OCI-LY3 (cell line): ENCODE data around the gene ITGA2.

ENCODE experiments used
- EZH2phosphoT487 ChIP-seq: fragments of 200-600 bp; shearing (Covaris generic); IDR thresholded peaks from 2 replicates; pipeline ENCODE4 v1.6.1; 2018; ENCODE audit warnings: antibody characterized with exemption, mixed run types, low read depth
- TF ChIP-seq, protein P1 (sequence below): fragments of 200-600, 300-600 bp; sonication (generic); IDR thresholded peaks from 2 replicates; pipeline ENCODE4 v1.5.1; 2014; ENCODE audit warnings: antibody characterized with exemption, low read length, low read depth

DNA sequence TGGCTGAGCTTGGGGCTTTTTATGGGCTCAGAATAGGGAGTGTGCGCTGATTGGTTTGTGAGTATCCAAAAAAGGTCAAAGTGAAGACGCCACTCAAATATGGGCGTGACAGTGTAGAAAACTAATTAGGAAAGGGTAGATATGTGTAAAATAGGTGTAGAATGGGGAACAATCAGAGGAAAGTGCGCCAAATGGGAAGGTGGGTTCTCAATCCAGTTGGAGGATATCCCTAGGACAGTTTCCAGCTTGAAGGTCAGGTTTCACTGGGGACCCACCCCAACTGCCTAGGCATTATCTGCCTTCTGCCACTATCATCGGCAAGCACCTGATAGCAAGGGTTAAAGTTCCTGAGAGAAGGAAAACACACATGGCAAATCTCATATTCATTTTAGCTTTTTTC, 129.7 kb downstream of the ITGA2 start:
- TF ChIP-seq, protein P1, sequence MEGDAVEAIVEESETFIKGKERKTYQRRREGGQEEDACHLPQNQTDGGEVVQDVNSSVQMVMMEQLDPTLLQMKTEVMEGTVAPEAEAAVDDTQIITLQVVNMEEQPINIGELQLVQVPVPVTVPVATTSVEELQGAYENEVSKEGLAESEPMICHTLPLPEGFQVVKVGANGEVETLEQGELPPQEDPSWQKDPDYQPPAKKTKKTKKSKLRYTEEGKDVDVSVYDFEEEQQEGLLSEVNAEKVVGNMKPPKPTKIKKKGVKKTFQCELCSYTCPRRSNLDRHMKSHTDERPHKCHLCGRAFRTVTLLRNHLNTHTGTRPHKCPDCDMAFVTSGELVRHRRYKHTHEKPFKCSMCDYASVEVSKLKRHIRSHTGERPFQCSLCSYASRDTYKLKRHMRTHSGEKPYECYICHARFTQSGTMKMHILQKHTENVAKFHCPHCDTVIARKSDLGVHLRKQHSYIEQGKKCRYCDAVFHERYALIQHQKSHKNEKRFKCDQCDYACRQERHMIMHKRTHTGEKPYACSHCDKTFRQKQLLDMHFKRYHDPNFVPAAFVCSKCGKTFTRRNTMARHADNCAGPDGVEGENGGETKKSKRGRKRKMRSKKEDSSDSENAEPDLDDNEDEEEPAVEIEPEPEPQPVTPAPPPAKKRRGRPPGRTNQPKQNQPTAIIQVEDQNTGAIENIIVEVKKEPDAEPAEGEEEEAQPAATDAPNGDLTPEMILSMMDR, result no peak
- TF ChIP-seq EZH2phosphoT487, result no peak
